Liver (tissue), 9 donors: ENCODE results near the gene BPGM. TPM values are rescaled to one million over a fixed set of nuclear protein-coding genes. Genes with fewer than 3 reads are reported as not detected.

Experiments
- DNase-seq: peaks from one replicate; pipeline ENCODE4 v3.0.0-alpha.2; 2017; ENCODE audit warnings: low spot score
- H3K27ac ChIP-seq, 2 donors: one replicate each; pipeline ENCODE4 v1.7.0; 2013; ENCODE audit warnings: inconsistent platforms in 2 of 2, low read length in 2 of 2, control low read depth in 1 of 2, low read depth in 1 of 2, mild to moderate bottlenecking in 1 of 2
- H3K27me3 ChIP-seq, 4 donors: one replicate each; pipeline versions ENCODE4 v1.6.1 to v1.7.0; 2013; ENCODE audit warnings: low read length in 3 of 4, inconsistent platforms in 1 of 4, mild to moderate bottlenecking in 1 of 4, moderate library complexity in 1 of 4; ENCODE audit not compliant: control insufficient read depth in 4 of 4, insufficient read depth in 4 of 4
- H3K36me3 ChIP-seq, 4 donors: one replicate each; pipeline versions ENCODE4 v1.6.1 to v1.7.0; 2013; ENCODE audit warnings: low read length in 3 of 4, mild to moderate bottlenecking in 3 of 4, low read depth in 1 of 4, moderate library complexity in 1 of 4; ENCODE audit not compliant: control insufficient read depth in 4 of 4, insufficient read depth in 3 of 4
- H3K4me1 ChIP-seq, 4 donors: one replicate each; pipeline versions ENCODE4 v1.6.1 to v1.7.0; 2013; ENCODE audit warnings: low read length in 3 of 4, mild to moderate bottlenecking in 3 of 4, moderate library complexity in 1 of 4; ENCODE audit not compliant: control insufficient read depth in 4 of 4, insufficient read depth in 4 of 4
- H3K4me3 ChIP-seq, 3 donors: one replicate each; pipeline versions ENCODE4 v1.6.1 to v1.7.0; 2013; ENCODE audit warnings: low read length in 3 of 3, control low read depth in 1 of 3, low read depth in 1 of 3, mild to moderate bottlenecking in 1 of 3
- H3K9ac ChIP-seq, 2 donors: one replicate each; pipeline ENCODE4 v1.7.0; 2013; ENCODE audit warnings: low read length in 2 of 2, mild to moderate bottlenecking in 2 of 2, moderate library complexity in 2 of 2, control low read depth in 1 of 2, low read depth in 1 of 2
- H3K9me3 ChIP-seq, 4 donors: one replicate each; pipeline versions ENCODE4 v1.6.1 to v1.7.0; 2013; ENCODE audit warnings: low read length in 3 of 4; ENCODE audit not compliant: control insufficient read depth in 4 of 4
- CTCF ChIP-seq: fragments of 150-350 bp; IDR thresholded peaks from 2 replicates; pipeline ENCODE4 v1.5.1; 2017; ENCODE audit warnings: improper control_type of control experiment, low read depth, low read length; ENCODE audit not compliant: missing input control
- EGR1 ChIP-seq, 2 donors: IDR thresholded peaks; 2 replicates each; pipeline ENCODE4 v1.6.1; 2016 to 2018; ENCODE audit warnings: antibody characterized with exemption in 2 of 2, low read depth in 2 of 2
- FOXA1 ChIP-seq: IDR thresholded peaks from 2 replicates; pipeline ENCODE4 v1.6.1; 2016; ENCODE audit warnings: antibody characterized with exemption
- GABPA ChIP-seq, 2 donors: IDR thresholded peaks in 1 of 2; conservative IDR thresholded peaks in 1 of 2; 2 replicates each; pipeline ENCODE4 v1.6.1; 2016; ENCODE audit warnings: antibody characterized with exemption in 2 of 2, mild to moderate bottlenecking in 1 of 2, moderate library complexity in 1 of 2
- HNF4A ChIP-seq, 2 donors: conservative IDR thresholded peaks; 2 replicates each; pipeline ENCODE4 v1.6.1; 2016; ENCODE audit warnings: antibody characterized with exemption in 2 of 2, mild to moderate bottlenecking in 2 of 2
- NR2F2 ChIP-seq: IDR thresholded peaks from 2 replicates; pipeline ENCODE4 v1.6.1; 2016; ENCODE audit warnings: antibody characterized with exemption
- RAD21 ChIP-seq, 2 donors: IDR thresholded peaks; 2 replicates each; pipeline ENCODE4 v1.6.1; 2016; ENCODE audit warnings: antibody characterized with exemption in 2 of 2, mild to moderate bottlenecking in 2 of 2
- TAF1 ChIP-seq: conservative IDR thresholded peaks from 2 replicates; pipeline ENCODE4 v1.6.1; 2016; ENCODE audit warnings: antibody characterized with exemption, mild to moderate bottlenecking
- YY1 ChIP-seq: IDR thresholded peaks from 2 replicates; pipeline ENCODE4 v1.6.1; 2016; ENCODE audit warnings: antibody characterized with exemption, mild to moderate bottlenecking
- ZBTB33 ChIP-seq: IDR thresholded peaks from 2 replicates; pipeline ENCODE4 v1.6.1; 2016; ENCODE audit warnings: antibody characterized with exemption
- WGBS: extraction: QIAGEN DNeasy Blood & Tissue Kit; methylation state at CpG from one replicate; pipeline ENCODE4 v1.1.7; 2013; 5-methylcytosine and 5-hydroxymethylcytosine counted together
- polyA plus RNA-seq, 2 donors: library from polyadenylated mRNA; stranded (reverse) in 1 of 2; unstranded in 1 of 2; fragments of 200-250 nt in 1 of 2; fragments of >200 nt in 1 of 2; fragmentation: Nextera tagmentation in 1 of 2; extraction: Ambion mirVana in 1 of 2; gene quantifications; one replicate each; pipeline versions ENCODE4 v1.2.1 to v1.2.3, GENCODE V29; 2013 to 2015
- total RNA-seq, 2 donors: library from RNA; depleted of rRNA; stranded (reverse); fragments of >200 nt; gene quantifications; one replicate each; pipeline ENCODE4 v1.2.3, GENCODE V29; 2014
- donor health status: healthy.
- donor health status: healthy.
- donor health status: healthy.
- donor health status: healthy.
- donor health status: healthy.

The BPGM gene
- total and polyA plus RNA-seq, 4 donors = 6.1 to 250 (median 7.6) TPM

GRCh38 chr7:134630237-134630636 is 16.4 kb upstream of the BPGM start:
- H3K27me3 ChIP-seq = no peaks in the 10 kb centered on the region
- no peak overlapping the region for H3K27ac ChIP-seq
- TF ChIP-seq CTCF = no peak
- no peak for TF ChIP-seq NR2F2
- no peak for TF ChIP-seq YY1
- TF ChIP-seq GABPA (IDR thresholded peaks at IDR 0.05 in 1 of 2, conservative IDR thresholded peaks at IDR 0.05 in 1 of 2) = no peak
- no peak for TF ChIP-seq HNF4A (conservative IDR thresholded peaks at IDR 0.05)
- no peaks in the 10 kb centered on the region for H3K9me3 ChIP-seq
- 79% methylated on average over 1 of the region's 1 CpG for WGBS
- H3K4me3 ChIP-seq = no peak overlapping the region
- no peak for DNase-seq
- H3K36me3 ChIP-seq = no peaks in the 10 kb centered on the region
- peaks cover 0 to under 1% (median 0%) of the 10 kb centered on the region in 4 donors for H3K4me1 ChIP-seq
- H3K9ac ChIP-seq = no peak overlapping the region

GRCh38 chr7:134630893-134631292 is 15.8 kb upstream of the BPGM start:
- Histone ChIP-seq H3K27me3 (no peaks in the 10 kb centered on the region), H3K36me3 (no peaks in the 10 kb centered on the region), H3K4me3 (no peak overlapping the region), H3K4me1 (peaks cover 0 to 7% (median 4%) of the 10 kb centered on the region in 4 donors), H3K9me3 (no peaks in the 10 kb centered on the region), H3K9ac (no peak overlapping the region), H3K27ac (no peak overlapping the region)
- no peak for DNase-seq
- TF ChIP-seq EGR1 (IDR thresholded peaks at IDR 0.05; ENCODE audit: low read depth in 2 of 2) = no peak
- TF ChIP-seq TAF1 = no peak

GRCh38 chr7:134632052-134632451 is 14.6 kb upstream of the BPGM start:
- no peak overlapping the region for H3K27ac ChIP-seq
- H3K36me3 ChIP-seq = no peaks in the 10 kb centered on the region
- H3K27me3 ChIP-seq = no peaks in the 10 kb centered on the region
- no peak overlapping the region for H3K4me3 ChIP-seq
- no peak for DNase-seq
- no peak overlapping the region for H3K9ac ChIP-seq
- no peaks in the 10 kb centered on the region for H3K9me3 ChIP-seq
- peaks cover 0 to 10% (median 4%) of the 10 kb centered on the region in 4 donors for H3K4me1 ChIP-seq
- TF ChIP-seq CTCF = no peak
- no peak for TF ChIP-seq TAF1
- no peak for TF ChIP-seq ZBTB33
- TF ChIP-seq FOXA1 = no peak
- TF ChIP-seq RAD21 (IDR thresholded peaks at IDR 0.05) = no peak
